ENCODE results near the gene RBM27.

RBM27 gene

GRCh38 chr5:146223179-146223578, 19.8 kb downstream of the RBM27 start:
- no peak for TF ChIP-seq CTCF (IDR thresholded peaks at IDR 0.05; ENCODE audit: low read depth, low read length)
- no peak overlapping the region for H3K4me3 ChIP-seq (ENCODE audit: low read depth, low read length)

GRCh38 chr5:146229222-146229621, 25.8 kb downstream of the RBM27 start:
- no peak for TF ChIP-seq CTCF (IDR thresholded peaks at IDR 0.05; ENCODE audit: low read depth, low read length)

GRCh38 chr5:146232223-146232622, 28.8 kb downstream of the RBM27 start:
- H3K4me3 ChIP-seq (ENCODE audit: low read depth, low read length) = no peak overlapping the region
- no peak for TF ChIP-seq CTCF (IDR thresholded peaks at IDR 0.05; ENCODE audit: low read depth, low read length)

More at GRCh38 chr5:146229222-146229621, 25.8 kb downstream of the RBM27 start:
- no peak overlapping the region for H3K4me3 ChIP-seq (ENCODE audit: low read depth, low read length)

GRCh38 chr5:146233441-146233840, 30.0 kb downstream of the RBM27 start:
- no peak overlapping the region for H3K4me3 ChIP-seq (ENCODE audit: low read depth, low read length)
- no peak for TF ChIP-seq CTCF (IDR thresholded peaks at IDR 0.05; ENCODE audit: low read depth, low read length)

GRCh38 chr5:146238973-146239372, 35.6 kb downstream of the RBM27 start:
- no peak overlapping the region for H3K4me3 ChIP-seq (ENCODE audit: low read depth, low read length)
- TF ChIP-seq CTCF (IDR thresholded peaks at IDR 0.05; ENCODE audit: low read depth, low read length) = no peak

- TF ChIP-seq CTCF (IDR thresholded peaks at IDR 0.05; ENCODE audit: low read depth, low read length) = no peak
- no peak overlapping the region for H3K4me3 ChIP-seq (ENCODE audit: low read depth, low read length)
Observed at GRCh38 chr5:146240951-146241350, 37.5 kb downstream of the RBM27 start.

- H3K4me3 ChIP-seq (ENCODE audit: low read depth, low read length) = no peak overlapping the region
- no peak for TF ChIP-seq CTCF (IDR thresholded peaks at IDR 0.05; ENCODE audit: low read depth, low read length)
Observed at GRCh38 chr5:146243247-146243646, 39.8 kb downstream of the RBM27 start.
